Liver (tissue), 9 donors: ENCODE results near the gene CPA1. TPM values are rescaled to one million over a fixed set of nuclear protein-coding genes. Genes with fewer than 3 reads are reported as not detected.

Experiments used
- DNase-seq: peaks from one replicate; pipeline ENCODE4 v3.0.0-alpha.2; 2017; ENCODE audit warnings: low spot score
- H3K27ac ChIP-seq, 2 donors: one replicate each; pipeline ENCODE4 v1.7.0; 2013; ENCODE audit warnings: inconsistent platforms in 2 of 2, low read length in 2 of 2, control low read depth in 1 of 2, low read depth in 1 of 2, mild to moderate bottlenecking in 1 of 2
- H3K27me3 ChIP-seq, 4 donors: one replicate each; pipeline versions ENCODE4 v1.6.1 to v1.7.0; 2013; ENCODE audit warnings: low read length in 3 of 4, inconsistent platforms in 1 of 4, mild to moderate bottlenecking in 1 of 4, moderate library complexity in 1 of 4; ENCODE audit not compliant: control insufficient read depth in 4 of 4, insufficient read depth in 4 of 4
- H3K36me3 ChIP-seq, 4 donors: one replicate each; pipeline versions ENCODE4 v1.6.1 to v1.7.0; 2013; ENCODE audit warnings: low read length in 3 of 4, mild to moderate bottlenecking in 3 of 4, low read depth in 1 of 4, moderate library complexity in 1 of 4; ENCODE audit not compliant: control insufficient read depth in 4 of 4, insufficient read depth in 3 of 4
- H3K4me1 ChIP-seq, 4 donors: one replicate each; pipeline versions ENCODE4 v1.6.1 to v1.7.0; 2013; ENCODE audit warnings: low read length in 3 of 4, mild to moderate bottlenecking in 3 of 4, moderate library complexity in 1 of 4; ENCODE audit not compliant: control insufficient read depth in 4 of 4, insufficient read depth in 4 of 4
- H3K4me3 ChIP-seq, 3 donors: one replicate each; pipeline versions ENCODE4 v1.6.1 to v1.7.0; 2013; ENCODE audit warnings: low read length in 3 of 3, control low read depth in 1 of 3, low read depth in 1 of 3, mild to moderate bottlenecking in 1 of 3
- H3K9ac ChIP-seq, 2 donors: one replicate each; pipeline ENCODE4 v1.7.0; 2013; ENCODE audit warnings: low read length in 2 of 2, mild to moderate bottlenecking in 2 of 2, moderate library complexity in 2 of 2, control low read depth in 1 of 2, low read depth in 1 of 2
- H3K9me3 ChIP-seq, 4 donors: one replicate each; pipeline versions ENCODE4 v1.6.1 to v1.7.0; 2013; ENCODE audit warnings: low read length in 3 of 4; ENCODE audit not compliant: control insufficient read depth in 4 of 4
- ATF3 ChIP-seq: IDR thresholded peaks from 2 replicates; pipeline ENCODE4 v1.6.1; 2016; ENCODE audit warnings: antibody characterized with exemption
- EGR1 ChIP-seq, 2 donors: IDR thresholded peaks; 2 replicates each; pipeline ENCODE4 v1.6.1; 2016 to 2018; ENCODE audit warnings: antibody characterized with exemption in 2 of 2, low read depth in 2 of 2
- FOXA2 ChIP-seq: IDR thresholded peaks from 2 replicates; pipeline ENCODE4 v1.6.1; 2016; ENCODE audit warnings: antibody characterized with exemption
- GABPA ChIP-seq, 2 donors: IDR thresholded peaks in 1 of 2; conservative IDR thresholded peaks in 1 of 2; 2 replicates each; pipeline ENCODE4 v1.6.1; 2016; ENCODE audit warnings: antibody characterized with exemption in 2 of 2, mild to moderate bottlenecking in 1 of 2, moderate library complexity in 1 of 2
- HNF4G ChIP-seq: IDR thresholded peaks from 2 replicates; pipeline ENCODE4 v1.6.1; 2016; ENCODE audit warnings: antibody characterized with exemption
- JUND ChIP-seq, 2 donors: IDR thresholded peaks; 2 replicates each; pipeline ENCODE4 v1.6.1; 2016; ENCODE audit warnings: antibody characterized with exemption in 2 of 2
- MAX ChIP-seq: IDR thresholded peaks from 2 replicates; pipeline ENCODE4 v1.6.1; 2016; ENCODE audit warnings: antibody characterized with exemption
- REST ChIP-seq: IDR thresholded peaks from 2 replicates; pipeline ENCODE4 v1.6.1; 2016; ENCODE audit warnings: antibody characterized with exemption, mild to moderate bottlenecking
- TAF1 ChIP-seq: conservative IDR thresholded peaks from 2 replicates; pipeline ENCODE4 v1.6.1; 2016; ENCODE audit warnings: antibody characterized with exemption, mild to moderate bottlenecking
- ZBTB33 ChIP-seq: IDR thresholded peaks from 2 replicates; pipeline ENCODE4 v1.6.1; 2016; ENCODE audit warnings: antibody characterized with exemption
- WGBS: extraction: QIAGEN DNeasy Blood & Tissue Kit; methylation state at CpG from one replicate; pipeline ENCODE4 v1.1.7; 2013; 5-methylcytosine and 5-hydroxymethylcytosine counted together
- polyA plus RNA-seq, 2 donors: library from polyadenylated mRNA; stranded (reverse) in 1 of 2; unstranded in 1 of 2; fragments of 200-250 nt in 1 of 2; fragments of >200 nt in 1 of 2; fragmentation: Nextera tagmentation in 1 of 2; extraction: Ambion mirVana in 1 of 2; gene quantifications; one replicate each; pipeline versions ENCODE4 v1.2.1 to v1.2.3, GENCODE V29; 2013 to 2015
- total RNA-seq, 2 donors: library from RNA; depleted of rRNA; stranded (reverse); fragments of >200 nt; gene quantifications; one replicate each; pipeline ENCODE4 v1.2.3, GENCODE V29; 2014
- donor health status: healthy.
- donor health status: healthy.
- donor health status: healthy.
- donor health status: healthy.
- donor health status: healthy.

CPA1 gene
- total and polyA plus RNA-seq, 4 donors = 0.07 to 0.42 TPM; not detected in 2

GRCh38 chr7:130361681-130362080, 18.6 kb upstream of the CPA1 start:
- H3K4me1 ChIP-seq = no peaks in the 10 kb centered on the region
- whole genome bisulfite sequencing = 88% methylated on average over 7 of the region's 7 CpGs
- DNase-seq = no peak
- TF ChIP-seq EGR1 (IDR thresholded peaks at IDR 0.05; ENCODE audit: low read depth in 2 of 2) (no peak), REST (no peak)
- H3K4me3 ChIP-seq = no peak overlapping the region
- H3K9me3 ChIP-seq = peaks cover 3 to 11% (median 5%) of the 10 kb centered on the region in 4 donors
- no peak overlapping the region for H3K9ac ChIP-seq
- no peaks in the 10 kb centered on the region for H3K36me3 ChIP-seq
- H3K27ac ChIP-seq = no peak overlapping the region
- H3K27me3 ChIP-seq = no peaks in the 10 kb centered on the region

GRCh38 chr7:130362251-130362816, 18.0 kb upstream of the CPA1 start:
- Histone ChIP-seq H3K9me3 (peaks cover 3 to 11% (median 5%) of the 10 kb centered on the region in 4 donors), H3K27ac (no peak overlapping the region), H3K27me3 (no peaks in the 10 kb centered on the region), H3K9ac (no peak overlapping the region), H3K36me3 (no peaks in the 10 kb centered on the region), H3K4me3 (no peak overlapping the region), H3K4me1 (no peaks in the 10 kb centered on the region)
- WGBS = 90% methylated on average over 10 of the region's 10 CpGs
- no peak for DNase-seq
- TF ChIP-seq JUND (IDR thresholded peaks at IDR 0.05) = no peak
- no peak for TF ChIP-seq TAF1
- no peak for TF ChIP-seq ATF3
- TF ChIP-seq MAX = no peak
- TF ChIP-seq HNF4G = no peak
- TF ChIP-seq ZBTB33 = no peak
- TF ChIP-seq FOXA2 = no peak
- no peak for TF ChIP-seq EGR1 (IDR thresholded peaks at IDR 0.05; ENCODE audit: low read depth in 2 of 2)
- TF ChIP-seq GABPA (IDR thresholded peaks at IDR 0.05 in 1 of 2, conservative IDR thresholded peaks at IDR 0.05 in 1 of 2) = no peak
